NB4 (cell line): ENCODE measurements around the gene TGFB3.

Source experiments
- DNase-seq: peaks from one replicate; pipeline ENCODE4 v3.0.0; 2010; ENCODE audit warnings: low read depth
- H3K4me3 ChIP-seq: one replicate; pipeline ENCODE4 v1.5.1; 2011; ENCODE audit warnings: mild to moderate bottlenecking, low read depth, low read length, moderate library complexity
- CTCF ChIP-seq: IDR thresholded peaks from one replicate; pipeline ENCODE4 v1.5.1; 2012; ENCODE audit warnings: low read depth, low read length
- MYC ChIP-seq: IDR thresholded peaks from 2 replicates; pipeline ENCODE4 v1.6.1; 2011; ENCODE audit warnings: low read depth, low read length
- POLR2A ChIP-seq: IDR thresholded peaks from 2 replicates; pipeline ENCODE4 v1.6.1; 2011; ENCODE audit warnings: mild to moderate bottlenecking; ENCODE audit not compliant: insufficient read length; ENCODE audit errors: extremely low read depth
- TF ChIP-seq, protein P1 (sequence below): IDR thresholded peaks from 2 replicates; pipeline ENCODE4 v1.6.1; 2011; ENCODE audit warnings: low read depth, low read length

Gene TGFB3

GRCh38 chr14:75960231-75960630 is 21.6 kb downstream of the TGFB3 start:
- no peak overlapping the region for H3K4me3 ChIP-seq
- DNase-seq, result no peak
- no peak for TF ChIP-seq POLR2A
- TF ChIP-seq MYC, result no peak
- TF ChIP-seq CTCF, result no peak

DNA sequence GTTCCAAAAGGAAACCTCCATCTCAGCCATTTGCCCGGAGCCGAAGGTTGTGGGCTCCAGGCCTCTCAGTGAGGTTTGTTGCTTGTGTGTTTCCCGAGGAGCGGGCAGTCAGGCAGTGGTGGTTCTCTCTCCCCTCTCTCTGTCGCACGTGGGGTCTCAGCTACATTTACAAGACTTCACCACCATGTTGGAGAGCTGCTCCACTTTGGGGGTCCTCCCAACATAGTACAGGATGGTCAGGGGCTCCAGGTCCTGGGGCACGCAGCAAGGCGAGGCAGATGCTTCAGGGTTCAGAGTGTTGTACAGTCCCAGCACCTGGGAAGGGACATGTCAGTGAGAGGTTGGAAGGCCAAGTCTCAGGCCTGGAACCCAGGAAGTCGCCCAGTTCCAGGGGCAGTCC is 22.8 kb downstream of the TGFB3 start:
- TF ChIP-seq, protein P1, sequence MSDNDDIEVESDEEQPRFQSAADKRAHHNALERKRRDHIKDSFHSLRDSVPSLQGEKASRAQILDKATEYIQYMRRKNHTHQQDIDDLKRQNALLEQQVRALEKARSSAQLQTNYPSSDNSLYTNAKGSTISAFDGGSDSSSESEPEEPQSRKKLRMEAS, result no peak

DNA sequence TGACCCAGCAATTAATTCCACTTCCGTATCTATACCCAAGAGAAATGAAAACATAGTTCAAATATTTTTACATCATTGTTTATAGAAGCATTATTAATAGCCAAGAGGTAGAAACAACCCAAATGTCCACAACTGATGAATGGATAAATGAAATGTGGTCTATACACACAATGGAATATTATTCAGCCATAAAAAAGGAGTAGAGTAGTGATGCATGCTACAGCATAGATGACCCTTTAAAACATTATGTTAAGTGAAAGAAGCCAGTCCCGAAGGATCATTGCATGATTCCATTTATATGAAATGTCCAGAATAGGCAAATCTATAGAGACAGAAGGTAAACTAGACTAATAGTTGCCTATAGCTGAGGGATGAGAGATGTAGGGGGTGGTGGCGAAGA is 29.3 kb downstream of the TGFB3 start:
- H3K4me3 ChIP-seq, result no peak overlapping the region
- no peak for DNase-seq
- TF ChIP-seq, protein P1, result no peak
- no peak for TF ChIP-seq POLR2A
- no peak for TF ChIP-seq MYC
- no peak for TF ChIP-seq CTCF

More for the DNA sequence above, 22.8 kb downstream of the TGFB3 start:
- no peak overlapping the region for H3K4me3 ChIP-seq
- DNase-seq, result no peak

GRCh38 chr14:75946785-75947184 is 35.0 kb downstream of the TGFB3 start:
- H3K4me3 ChIP-seq, result no peak overlapping the region
- TF ChIP-seq, protein P1, result no peak
- TF ChIP-seq MYC (no peak), POLR2A (no peak), CTCF (no peak)
- no peak for DNase-seq

DNA sequence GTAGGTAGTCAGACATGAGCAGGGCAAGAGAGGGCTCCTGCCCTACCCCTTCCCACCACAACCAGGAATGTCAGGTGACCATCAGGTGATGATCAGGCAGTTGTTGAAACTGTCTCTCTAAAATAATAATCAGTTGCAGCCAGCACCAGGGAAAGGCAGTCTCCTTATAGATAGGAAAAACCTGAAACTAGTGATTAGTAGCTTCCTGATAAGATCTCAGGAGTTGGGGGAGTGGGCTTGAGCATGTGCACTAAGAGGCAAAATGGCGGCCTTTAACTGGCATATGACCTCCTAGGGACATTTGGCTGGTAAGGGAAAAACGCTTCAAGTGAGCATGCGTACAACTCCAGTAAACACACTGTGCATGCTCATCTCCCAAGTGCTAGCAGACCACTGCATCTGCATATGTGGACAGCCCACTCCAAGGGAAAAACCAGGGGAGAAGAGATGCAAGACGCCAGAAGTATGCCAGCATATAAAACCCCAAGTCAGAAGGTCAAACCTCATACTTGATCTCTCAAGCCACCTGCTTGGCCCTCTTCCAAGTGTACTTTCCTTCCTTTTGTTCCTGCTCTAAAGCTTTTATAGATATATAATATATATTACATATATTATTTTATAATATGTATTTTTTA is 37.1 kb downstream of the TGFB3 start:
- H3K4me3 ChIP-seq, result no peak overlapping the region
- DNase-seq, result no peak
- TF ChIP-seq MYC (no peak), CTCF (no peak), POLR2A (no peak)
- TF ChIP-seq, protein P1, result no peak

DNA sequence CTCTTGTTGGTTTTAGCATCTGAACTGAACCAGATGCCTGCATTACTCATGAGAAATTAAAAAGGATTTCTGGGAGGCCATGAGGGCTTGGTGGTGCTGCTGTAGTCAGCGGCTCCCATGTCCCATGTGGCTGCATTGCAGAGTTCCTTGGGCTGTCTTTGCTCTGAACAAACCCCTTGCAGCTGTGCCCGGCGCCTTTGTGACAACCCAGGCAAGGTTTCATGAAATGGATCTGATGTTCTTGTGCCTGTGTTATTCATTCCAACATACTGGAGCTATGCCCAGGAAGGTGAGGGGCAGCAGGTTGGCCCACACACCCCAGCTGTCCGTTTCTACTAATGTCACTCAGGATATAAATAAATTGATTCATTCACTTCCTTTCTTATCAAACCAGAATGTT is 40.8 kb downstream of the TGFB3 start:
- no peak for DNase-seq
- TF ChIP-seq POLR2A (no peak), CTCF (no peak), MYC (no peak)
- TF ChIP-seq, protein P1, result no peak
- no peak overlapping the region for H3K4me3 ChIP-seq
